Measurements from ENCODE around the gene CCDC92. TPM values are rescaled to one million over a fixed set of nuclear protein-coding genes. Genes with fewer than 3 reads are reported as not detected.

The CCDC92 gene
- total RNA-seq, 1 donor from 2014 or later, result 21.5 TPM

DNA sequence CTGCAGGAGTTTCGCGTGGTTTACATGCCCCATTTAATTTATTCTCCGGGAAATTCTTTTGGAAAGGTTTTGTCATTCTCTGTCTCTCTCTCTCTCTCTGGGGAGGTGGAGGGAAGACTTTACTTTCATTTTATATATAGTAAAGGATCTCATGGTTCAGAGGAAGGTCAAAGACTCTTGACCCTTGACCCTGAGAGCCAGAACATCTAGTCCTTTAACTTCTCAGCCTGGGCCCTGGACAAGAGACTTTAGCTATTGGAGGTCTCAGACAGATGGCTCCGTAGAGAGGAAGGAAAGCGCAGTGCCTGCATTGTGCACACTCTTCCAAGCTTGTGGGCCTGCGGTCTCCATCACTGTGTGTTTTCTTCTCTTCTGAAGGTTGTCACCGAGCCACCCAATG, 43.7 kb downstream of the CCDC92 start:
- no peak overlapping the region for H3K27ac Mint-ChIP-seq
- DNase-seq (no peak), ATAC-seq (ENCODE audit: low read depth) (no peak)
- no peak overlapping the region for H3K4me3 Mint-ChIP-seq
- intact Hi-C loops (cut with micrococcal nuclease), result no loop called here
- no peaks in the 10 kb centered on the region for H3K9me3 Mint-ChIP-seq
- TF ChIP-seq CTCF (IDR thresholded peaks at IDR 0.05), result no peak
- H3K36me3 Mint-ChIP-seq (ENCODE audit: low read depth), result no peaks in the 10 kb centered on the region
- ChIA-PET POLR2A (no interaction called here), CTCF (no interaction called here)
- peaks cover 27% of the 10 kb centered on the region for H3K27me3 Mint-ChIP-seq
- peaks cover 10% of the 10 kb centered on the region for H3K4me1 Mint-ChIP-seq

- no peak for TF ChIP-seq CTCF (IDR thresholded peaks at IDR 0.05)
- no peak for ATAC-seq (ENCODE audit: low read depth)
- ChIA-PET POLR2A (interaction anchor here (1.0 kb wide), 1 partner anchor 8 kb away, joined by 3 read pairs; no protein-coding TSS in a partner anchor), CTCF (no interaction called here)
- intact Hi-C loops (cut with micrococcal nuclease), result no loop called here
- no peaks in the 10 kb centered on the region for H3K9me3 Mint-ChIP-seq
- DNase-seq, result no peak
- H3K27me3 Mint-ChIP-seq, result peaks cover 27% of the 10 kb centered on the region
- H3K4me3 Mint-ChIP-seq, result no peak overlapping the region
- H3K4me1 Mint-ChIP-seq, result peaks cover 8% of the 10 kb centered on the region
- H3K36me3 Mint-ChIP-seq (ENCODE audit: low read depth), result no peaks in the 10 kb centered on the region
- H3K27ac Mint-ChIP-seq, result no peak overlapping the region
Measured at GRCh38 chr12:123928274-123928865, 44.3 kb downstream of the CCDC92 start.

DNA sequence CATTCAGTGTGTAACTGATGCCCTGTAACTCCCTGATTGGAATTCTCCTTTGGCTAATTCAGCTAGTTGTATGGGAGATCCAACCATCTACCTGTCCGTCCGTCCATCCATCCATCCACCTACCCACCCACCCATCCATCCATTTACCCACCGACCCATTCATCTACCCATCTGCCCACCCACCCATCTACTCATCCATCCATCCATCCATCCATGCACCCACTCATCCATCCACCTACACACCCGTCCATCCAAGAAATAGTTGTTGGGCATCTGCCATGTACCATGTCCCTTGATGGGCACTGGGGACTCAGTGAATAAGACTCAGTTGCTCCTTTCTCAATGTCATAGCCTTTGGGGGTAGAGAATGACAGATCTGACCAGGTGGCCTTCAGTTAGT, 48.1 kb downstream of the CCDC92 start:
- Mint-ChIP-seq H3K27ac (no peak overlapping the region), H3K36me3 (ENCODE audit: low read depth) (no peaks in the 10 kb centered on the region), H3K27me3 (peaks cover 32% of the 10 kb centered on the region), H3K4me1 (peaks cover 8% of the 10 kb centered on the region), H3K9me3 (no peaks in the 10 kb centered on the region), H3K4me3 (no peak overlapping the region)
- POLR2A ChIA-PET, result no interaction called here
- TF ChIP-seq CTCF (IDR thresholded peaks at IDR 0.05), result no peak
- DNase-seq, result no peak
- CTCF ChIA-PET, result no interaction called here
- intact Hi-C loops (cut with micrococcal nuclease), result no loop called here
- no peak for ATAC-seq (ENCODE audit: low read depth)

DNA sequence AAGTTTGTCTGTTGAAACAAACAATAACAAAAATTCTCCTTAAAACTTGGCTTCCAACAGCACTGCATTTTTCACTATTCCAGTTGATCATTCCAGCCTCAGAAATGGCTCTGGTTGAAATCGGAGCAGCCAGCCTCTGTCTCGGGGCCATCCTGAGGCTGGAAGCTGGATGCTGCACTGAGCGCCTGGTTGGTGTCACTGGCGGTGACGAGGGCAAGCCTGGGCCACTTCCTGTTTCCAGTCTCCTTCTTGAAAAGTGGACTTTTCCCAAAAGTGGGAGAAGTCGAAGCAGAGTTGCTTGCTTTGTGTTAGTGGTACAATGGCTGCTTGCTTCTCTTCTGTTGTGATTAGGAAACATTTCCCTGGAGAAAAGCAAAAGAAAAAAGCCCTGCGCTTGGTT, 48.7 kb downstream of the CCDC92 start:
- CTCF ChIA-PET, result no interaction called here
- H3K4me3 Mint-ChIP-seq, result no peak overlapping the region
- peaks cover 8% of the 10 kb centered on the region for H3K4me1 Mint-ChIP-seq
- no peaks in the 10 kb centered on the region for H3K36me3 Mint-ChIP-seq (ENCODE audit: low read depth)
- POLR2A ChIA-PET, result no interaction called here
- peaks cover 32% of the 10 kb centered on the region for H3K27me3 Mint-ChIP-seq
- no peaks in the 10 kb centered on the region for H3K9me3 Mint-ChIP-seq
- no peak for TF ChIP-seq CTCF (IDR thresholded peaks at IDR 0.05)
- no peak overlapping the region for H3K27ac Mint-ChIP-seq
- intact Hi-C loops (cut with micrococcal nuclease), result no loop called here
- ATAC-seq (ENCODE audit: low read depth) (no peak), DNase-seq (no peak)

GRCh38 chr12:123923038-123923437, 49.6 kb downstream of the CCDC92 start:
- ChIA-PET CTCF (no interaction called here), POLR2A (no interaction called here)
- Mint-ChIP-seq H3K27ac (no peak overlapping the region), H3K4me1 (no peaks in the 10 kb centered on the region), H3K9me3 (no peaks in the 10 kb centered on the region), H3K36me3 (ENCODE audit: low read depth) (no peaks in the 10 kb centered on the region), H3K4me3 (no peak overlapping the region), H3K27me3 (peaks cover 29% of the 10 kb centered on the region)
- no peak for TF ChIP-seq CTCF (IDR thresholded peaks at IDR 0.05)
- no peak for DNase-seq
- intact Hi-C loops (cut with micrococcal nuclease), result no loop called here
- ATAC-seq (ENCODE audit: low read depth), result no peak

Data from activated B cell treated with CpG ODN at 0.5 μM for 24 hours (primary cell).